CD14-positive monocyte (primary cell): ENCODE measurements around the gene VGF. TPM values are rescaled to one million over a fixed set of nuclear protein-coding genes. Genes with fewer than 3 reads are reported as not detected.

ENCODE experiments used
- DNase-seq, 3 donors: peaks; one replicate each; pipeline ENCODE4 v3.0.0-alpha.2; 2011 to 2022
- H2AFZ ChIP-seq: 2 replicates; pipeline ENCODE4 v1.6.0; 2012; ENCODE audit warnings: mild to moderate bottlenecking, low read depth, low read length, inconsistent platforms; ENCODE audit not compliant: insufficient read depth, poor library complexity, severe bottlenecking
- H3K27ac ChIP-seq, 2 donors: 1 replicate in 1 of 2; 2 replicates in 1 of 2; pipeline ENCODE4 v1.5.1; 2012 to 2013; ENCODE audit warnings: low read length in 2 of 2, control low read depth in 1 of 2, inconsistent platforms in 1 of 2, low read depth in 1 of 2, mild to moderate bottlenecking in 1 of 2
- H3K27me3 ChIP-seq, 2 donors: one replicate each; pipeline versions ENCODE4 v1.6.0 to v1.6.1; 2011 to 2013; ENCODE audit warnings: low read length in 2 of 2; ENCODE audit not compliant: control insufficient read depth in 2 of 2, insufficient read depth in 2 of 2
- H3K36me3 ChIP-seq, 2 donors: replicated peaks in 1 of 2; 1 replicate in 1 of 2; 2 replicates in 1 of 2; pipeline versions ENCODE4 v1.5.1 to v1.6.1; 2012 to 2013; ENCODE audit warnings: low read length in 2 of 2, control low read depth in 1 of 2, inconsistent platforms in 1 of 2, mild to moderate bottlenecking in 1 of 2; ENCODE audit not compliant: insufficient read depth in 2 of 2, control insufficient read depth in 1 of 2
- H3K4me1 ChIP-seq, 2 donors: 1 replicate in 1 of 2; 2 replicates in 1 of 2; pipeline versions ENCODE4 v1.5.1 to v1.6.1; 2012 to 2013; ENCODE audit warnings: low read length in 2 of 2, control low read depth in 1 of 2, inconsistent platforms in 1 of 2, mild to moderate bottlenecking in 1 of 2, moderate library complexity in 1 of 2; ENCODE audit not compliant: insufficient read depth in 2 of 2, control insufficient read depth in 1 of 2
- H3K4me2 ChIP-seq: replicated peaks from 2 replicates; pipeline ENCODE3; 2012; ENCODE audit warnings: low read length, moderate library complexity, mild to moderate bottlenecking; ENCODE audit not compliant: poor library complexity, severe bottlenecking; ENCODE audit errors: extremely low read depth
- H3K4me3 ChIP-seq, 3 experiments: fragments of 200-600 bp in 1 of 3; sonication (generic) in 1 of 3; replicated peaks in 1 of 3; 1 replicate in 2 of 3; 2 replicates in 1 of 3; pipeline ENCODE4 v1.5.1; 2011 to 2013; ENCODE audit warnings: low read length in 3 of 3, mild to moderate bottlenecking in 3 of 3, control low read depth in 2 of 3, low read depth in 2 of 3, inconsistent platforms in 1 of 3, moderate library complexity in 1 of 3
- H3K79me2 ChIP-seq: 2 replicates; pipeline ENCODE4 v1.6.0; 2012; ENCODE audit warnings: mild to moderate bottlenecking, control low read depth, inconsistent platforms, low read length, moderate library complexity; ENCODE audit not compliant: insufficient read depth
- H3K9ac ChIP-seq: 2 replicates; pipeline ENCODE4 v1.6.0; 2017; ENCODE audit warnings: low read length, mild to moderate bottlenecking; ENCODE audit not compliant: insufficient read depth, poor library complexity, severe bottlenecking
- H3K9me3 ChIP-seq, 2 donors: replicated peaks in 1 of 2; 1 replicate in 1 of 2; 2 replicates in 1 of 2; pipeline versions ENCODE4 v1.5.1 to v1.6.1; 2012 to 2013; ENCODE audit warnings: low read length in 2 of 2, control low read depth in 1 of 2; ENCODE audit not compliant: control insufficient read depth in 1 of 2, insufficient read depth in 1 of 2
- H4K20me1 ChIP-seq: 2 replicates; pipeline ENCODE4 v1.6.0; 2012; ENCODE audit warnings: mild to moderate bottlenecking, low read length, control low read depth, moderate library complexity; ENCODE audit not compliant: insufficient read depth
- H3K27ac Mint-ChIP-seq, 7 donors: one replicate each; pipeline ENCODE4 v1.8.0; 2020; ENCODE audit warnings: mild to moderate bottlenecking in 7 of 7, mixed read lengths in 7 of 7, moderate library complexity in 6 of 7, inconsistent platforms in 2 of 7
- H3K27me3 Mint-ChIP-seq, 3 donors: one replicate each; pipeline ENCODE4 v1.8.0; 2021 to 2022; ENCODE audit warnings: low read depth in 3 of 3, mild to moderate bottlenecking in 3 of 3, mixed read lengths in 3 of 3, moderate library complexity in 3 of 3, inconsistent platforms in 1 of 3
- H3K36me3 Mint-ChIP-seq, 2 donors: one replicate each; pipeline ENCODE4 v1.8.0; 2020; ENCODE audit warnings: mixed read lengths in 2 of 2, inconsistent platforms in 1 of 2, mild to moderate bottlenecking in 1 of 2
- H3K4me1 Mint-ChIP-seq: one replicate; pipeline ENCODE4 v1.8.0; 2020; ENCODE audit warnings: mild to moderate bottlenecking, mixed read lengths
- H3K4me3 Mint-ChIP-seq, 2 donors: one replicate each; pipeline ENCODE4 v1.8.0; 2020; ENCODE audit warnings: mild to moderate bottlenecking in 2 of 2, mixed read lengths in 2 of 2, moderate library complexity in 1 of 2
- H3K9me3 Mint-ChIP-seq, 7 donors: one replicate each; pipeline ENCODE4 v1.8.0; 2020 to 2022; ENCODE audit warnings: mixed read lengths in 7 of 7, mild to moderate bottlenecking in 6 of 7, moderate library complexity in 6 of 7, inconsistent platforms in 2 of 7
- WGBS: methylation state at CpG from one replicate; pipeline ENCODE4 v1.1.5; 2013; ENCODE audit warnings: missing lambda C conversion rate; ENCODE audit not compliant: insufficient coverage; 5-methylcytosine and 5-hydroxymethylcytosine counted together
- intact Hi-C, 2 donors: fragments of 100-400 bp; cut with micrococcal nuclease; formaldehyde crosslinking; loops; one replicate each; pipeline versions ENCODE4 v1.15.0 to v1.15.1; 2023
- polyA plus RNA-seq, 3 donors: library from polyadenylated mRNA; depleted of rRNA in 1 of 3; unstranded in 2 of 3; stranded (reverse) in 1 of 3; fragments of 300-500 nt in 2 of 3; fragments of >200 nt in 1 of 3; fragmentation: Illumina TruSeq in 2 of 3; gene quantifications; 1 replicate in 2 of 3; 2 replicates in 1 of 3; pipeline ENCODE4 v1.2.3, GENCODE V29; 2012 to 2021
- TF ChIP-seq, protein P1 (sequence below): fragments of 200-600 bp; IDR thresholded peaks from one replicate; pipeline ENCODE4 v1.8.0; 2022; ENCODE audit warnings: antibody characterized with exemption, mild to moderate bottlenecking

Gene VGF
- polyA plus RNA-seq, 3 donors, result not detected

GRCh38 chr7:101208794-101209193, 43.4 kb upstream of the VGF start:
- Histone ChIP-seq H3K4me3 (no peak overlapping the region), H3K27me3 (no peaks in the 10 kb centered on the region), H3K9ac (no peak overlapping the region), H3K79me2 (no peaks in the 10 kb centered on the region), H2AFZ (no peak overlapping the region), H3K27ac (no peak overlapping the region), H3K36me3 (peaks cover 68 to 74% of the 10 kb centered on the region in 2 donors), H3K4me1 (peaks cover 12 to 14% of the 10 kb centered on the region in 2 donors), H4K20me1 (no peaks in the 10 kb centered on the region), H3K4me2 (no peak overlapping the region), H3K9me3 (no peaks in the 10 kb centered on the region)
- Mint-ChIP-seq H3K27ac (peak overlapping the region in 1 of 7 donors; percentile 5), H3K4me1 (peaks cover 7% of the 10 kb centered on the region), H3K9me3 (no peaks in the 10 kb centered on the region), H3K27me3 (peaks cover under 1 to 3% (median 3%) of the 10 kb centered on the region in 3 donors), H3K4me3 (no peak overlapping the region), H3K36me3 (peaks cover 56 to 83% of the 10 kb centered on the region in 2 donors)
- TF ChIP-seq, protein P1, sequence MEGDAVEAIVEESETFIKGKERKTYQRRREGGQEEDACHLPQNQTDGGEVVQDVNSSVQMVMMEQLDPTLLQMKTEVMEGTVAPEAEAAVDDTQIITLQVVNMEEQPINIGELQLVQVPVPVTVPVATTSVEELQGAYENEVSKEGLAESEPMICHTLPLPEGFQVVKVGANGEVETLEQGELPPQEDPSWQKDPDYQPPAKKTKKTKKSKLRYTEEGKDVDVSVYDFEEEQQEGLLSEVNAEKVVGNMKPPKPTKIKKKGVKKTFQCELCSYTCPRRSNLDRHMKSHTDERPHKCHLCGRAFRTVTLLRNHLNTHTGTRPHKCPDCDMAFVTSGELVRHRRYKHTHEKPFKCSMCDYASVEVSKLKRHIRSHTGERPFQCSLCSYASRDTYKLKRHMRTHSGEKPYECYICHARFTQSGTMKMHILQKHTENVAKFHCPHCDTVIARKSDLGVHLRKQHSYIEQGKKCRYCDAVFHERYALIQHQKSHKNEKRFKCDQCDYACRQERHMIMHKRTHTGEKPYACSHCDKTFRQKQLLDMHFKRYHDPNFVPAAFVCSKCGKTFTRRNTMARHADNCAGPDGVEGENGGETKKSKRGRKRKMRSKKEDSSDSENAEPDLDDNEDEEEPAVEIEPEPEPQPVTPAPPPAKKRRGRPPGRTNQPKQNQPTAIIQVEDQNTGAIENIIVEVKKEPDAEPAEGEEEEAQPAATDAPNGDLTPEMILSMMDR, result no peak
- 98% methylated on average over 9 of the region's 14 CpGs for WGBS
- intact Hi-C loops, result no loop called here
- DNase-seq, result no peak

DNA sequence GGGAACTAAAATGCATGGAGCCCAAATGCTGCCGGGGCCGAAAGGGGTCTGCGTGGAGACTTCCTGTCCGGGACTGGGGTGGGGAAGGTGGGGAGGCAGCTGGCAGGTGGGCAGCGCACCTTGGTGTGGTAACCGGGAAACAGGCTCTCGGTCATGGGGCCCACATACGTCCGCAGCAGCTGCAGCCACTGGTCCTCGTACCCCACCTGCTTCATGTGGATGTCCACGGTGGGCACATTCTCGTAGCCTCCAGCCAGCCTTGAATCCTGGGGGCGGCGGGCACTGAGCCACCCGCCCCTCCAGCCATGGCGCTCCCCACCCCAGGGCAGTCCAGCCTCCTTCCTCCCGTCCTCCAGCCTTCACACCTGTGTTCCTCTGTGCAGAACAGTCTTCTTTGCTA, 42.1 kb upstream of the VGF start:
- no peak overlapping the region for H2AFZ ChIP-seq
- Mint-ChIP-seq H3K27me3 (peaks cover 12 to 13% (median 13%) of the 10 kb centered on the region in 3 donors), H3K36me3 (peaks cover 52 to 77% of the 10 kb centered on the region in 2 donors), H3K27ac (no peak overlapping the region), H3K4me1 (peaks cover 18% of the 10 kb centered on the region), H3K9me3 (no peaks in the 10 kb centered on the region), H3K4me3 (no peak overlapping the region)
- no peak overlapping the region for H3K4me3 ChIP-seq
- H3K9me3 ChIP-seq, result no peaks in the 10 kb centered on the region
- no peak overlapping the region for H3K4me2 ChIP-seq
- H3K36me3 ChIP-seq, result peaks cover 58 to 61% of the 10 kb centered on the region in 2 donors
- peaks cover 19 to 23% of the 10 kb centered on the region in 2 donors for H3K4me1 ChIP-seq
- H3K9ac ChIP-seq, result no peak overlapping the region
- H4K20me1 ChIP-seq, result no peaks in the 10 kb centered on the region
- TF ChIP-seq, protein P1, result no peak
- DNase-seq, result no peak
- intact Hi-C loops, result no loop called here
- H3K27me3 ChIP-seq, result peaks cover under 1 to 10% of the 10 kb centered on the region in 2 donors
- H3K79me2 ChIP-seq, result no peaks in the 10 kb centered on the region
- no peak overlapping the region for H3K27ac ChIP-seq
- WGBS, result 95% methylated on average over 16 of the region's 17 CpGs
